Measurements from ENCODE around the gene RNF14. TPM values are rescaled to one million over a fixed set of nuclear protein-coding genes. Genes with fewer than 3 reads are reported as not detected.

The RNF14 gene
- polyA plus RNA-seq, 1 donor from 2014 or later, result 82.1 TPM

- TF ChIP-seq SMC3 (conservative IDR thresholded peaks at IDR 0.05; ENCODE audit: poor library complexity) (no peak), POLR2AphosphoS5 (IDR thresholded peaks at IDR 0.05) (no peak)
Measured at GRCh38 chr5:141944076-141944475, 24.8 kb upstream of the RNF14 start (continued).

- H3K4me2 ChIP-seq (ENCODE audit: low read length), result no peak overlapping the region
- no peak overlapping the region for H2AFZ ChIP-seq (ENCODE audit: low read depth, low read length)
Measured at GRCh38 chr5:141945511-141946051, 23.3 kb upstream of the RNF14 start.

More at GRCh38 chr5:141945511-141946051, 23.3 kb upstream of the RNF14 start:
- no peaks in the 10 kb centered on the region for H3K9me2 ChIP-seq (ENCODE audit: insufficient read depth, low read length)
- H4K20me1 ChIP-seq (ENCODE audit: insufficient read depth), result no peaks in the 10 kb centered on the region
- no peaks in the 10 kb centered on the region for H3K27me3 ChIP-seq (ENCODE audit: insufficient read depth, low read depth, low read length)
- H3K36me3 ChIP-seq (ENCODE audit: insufficient read depth, low read length), result no peaks in the 10 kb centered on the region
- no peaks in the 10 kb centered on the region for H3K79me2 ChIP-seq (replicated peaks; ENCODE audit: insufficient read depth, low read length)
- H3K27ac ChIP-seq (ENCODE audit: low read length), result no peak overlapping the region
- H3K4me3 ChIP-seq (ENCODE audit: low read length), result no peak overlapping the region
- no peak overlapping the region for H3K9ac ChIP-seq (ENCODE audit: low read length)
- no peaks in the 10 kb centered on the region for H3F3A ChIP-seq (ENCODE audit: insufficient read depth, low read length, poor library complexity, severe bottlenecking)
- no peaks in the 10 kb centered on the region for H3K9me3 ChIP-seq (ENCODE audit: low read length)
- TF ChIP-seq EZH2 (IDR thresholded peaks at IDR 0.05; ENCODE audit: borderline replicate concordance, insufficient read depth, low read length, poor library complexity, severe bottlenecking) (no peak), POLR2AphosphoS5 (IDR thresholded peaks at IDR 0.05) (no peak), MXI1 (conservative IDR thresholded peaks at IDR 0.05; ENCODE audit: poor library complexity, severe bottlenecking) (no peak), REST (IDR thresholded peaks at IDR 0.05; ENCODE audit: borderline replicate concordance) (no peak), TAF1 (IDR thresholded peaks at IDR 0.05; ENCODE audit: low read depth) (no peak), CTCF (IDR thresholded peaks at IDR 0.05; ENCODE audit: poor library complexity, severe bottlenecking) (no peak), SMC3 (conservative IDR thresholded peaks at IDR 0.05; ENCODE audit: poor library complexity) (no peak), RAD21 (conservative IDR thresholded peaks at IDR 0.05) (no peak), EP300 (conservative IDR thresholded peaks at IDR 0.05; ENCODE audit: poor library complexity, severe bottlenecking) (no peak)

All from neural cell (in vitro differentiated cells).